PC-9 (cell line): ENCODE measurements around the gene LRRD1. TPM values are rescaled to one million over a fixed set of nuclear protein-coding genes. Genes with fewer than 3 reads are reported as not detected.
A peak's percentile ranks its signal among the peaks of the same experiment; 100 is the strongest.

Source experiments
- Bru-seq: library from RNA; stranded (reverse); fragments of 400-500 nt; gene quantifications from one replicate; lab custom pipeline; 2021; lab: Mats Ljungman, UMichigan
- BruChase-seq, 2 experiments: library from RNA; stranded (reverse); fragments of 400-500 nt; gene quantifications; one replicate each; lab custom pipeline; 2021; lab: Mats Ljungman, UMichigan
- BruUV-seq: library from RNA; stranded (reverse); fragments of 400-500 nt; replicated peaks from 2 replicates; lab custom pipeline; 2021; lab: Mats Ljungman, UMichigan
- CTCF ChIA-PET: fragments of 300-600 bp; sonication (Branson Sonifier 250); formaldehyde crosslinking; loops from one replicate; lab custom pipeline; 2022; ENCODE audit warnings: antibody characterized with exemption; lab: Charles Lee
- POLR2A ChIA-PET: fragments of 300-600 bp; sonication (Branson Sonifier 250); formaldehyde crosslinking; loops from one replicate; lab custom pipeline; 2022; ENCODE audit warnings: antibody characterized with exemption; ENCODE audit not compliant: unreplicated experiment; lab: Charles Lee
- DNase-seq, 2 experiments: peaks; one replicate each; pipeline versions ENCODE4 v3.0.0 to v3.0.0-alpha.2; 2015 to 2022; ENCODE audit warnings: mixed read lengths in 1 of 2
- H2AFZ ChIP-seq: fragments of 200-600 bp; sonication (generic); 2 replicates; pipeline ENCODE4 v1.8.1; 2017; ENCODE audit warnings: antibody characterized with exemption
- H3F3A ChIP-seq: fragments of 200-600 bp; sonication (generic); 2 replicates; pipeline ENCODE4 v1.8.1; 2017; ENCODE audit warnings: antibody characterized with exemption, mild to moderate bottlenecking, low read depth; ENCODE audit not compliant: insufficient read depth
- H3K27ac ChIP-seq: fragments of 200-600 bp; sonication (generic); 2 replicates; pipeline ENCODE4 v1.6.1; 2016; ENCODE audit warnings: mixed run types
- H3K27me3 ChIP-seq: fragments of 200-600 bp; sonication (generic); 2 replicates; pipeline ENCODE4 v1.6.1; 2016; ENCODE audit warnings: low read depth, mixed run types; ENCODE audit not compliant: insufficient read depth
- H3K36me3 ChIP-seq: fragments of 200-600 bp; sonication (generic); 2 replicates; pipeline ENCODE4 v1.6.1; 2016; ENCODE audit warnings: low read depth, mixed run types
- H3K4me1 ChIP-seq: fragments of 200-600 bp; sonication (generic); replicated peaks from 2 replicates; pipeline ENCODE4 v1.6.1; 2016; ENCODE audit warnings: mixed run types; ENCODE audit not compliant: insufficient read depth
- H3K4me2 ChIP-seq: fragments of 200-600 bp; sonication (generic); 2 replicates; pipeline ENCODE4 v1.6.1; 2017; ENCODE audit warnings: mixed run types
- H3K4me3 ChIP-seq: fragments of 200-600 bp; sonication (generic); 2 replicates; pipeline ENCODE4 v1.6.1; 2016; ENCODE audit warnings: mixed run types
- H3K79me2 ChIP-seq: fragments of 200-600 bp; sonication (generic); 2 replicates; pipeline ENCODE4 v1.6.1; 2017; ENCODE audit warnings: low read depth, mixed run types
- H3K9me2 ChIP-seq: fragments of 200-600 bp; sonication (generic); 2 replicates; pipeline ENCODE4 v1.8.1; 2017; ENCODE audit warnings: mild to moderate bottlenecking; ENCODE audit not compliant: insufficient read depth
- H3K9me3 ChIP-seq: fragments of 200-600 bp; sonication (generic); 2 replicates; pipeline ENCODE4 v1.8.1; 2016; ENCODE audit warnings: low read depth; ENCODE audit not compliant: insufficient read depth
- H4K20me1 ChIP-seq: fragments of 200-600 bp; sonication (generic); 2 replicates; pipeline ENCODE4 v1.8.1; 2017; ENCODE audit not compliant: insufficient read depth
- CTCF ChIP-seq: fragments of 200-600 bp; sonication (generic); conservative IDR thresholded peaks from 2 replicates; pipeline ENCODE4 v1.6.1; 2017; ENCODE audit warnings: mixed run types, antibody characterized with exemption, mild to moderate bottlenecking, moderate library complexity
- EZH2 ChIP-seq: fragments of 200-600 bp; sonication (generic); IDR thresholded peaks from 2 replicates; pipeline ENCODE4 v1.8.0; 2017; ENCODE audit warnings: antibody characterized with exemption, low read depth
- intact Hi-C: fragments of 100-400 bp; cut with micrococcal nuclease; formaldehyde crosslinking; loops from one replicate; pipeline ENCODE4 v1.10.0; 2022; ENCODE audit not compliant: unreplicated experiment
- long read RNA-seq: library from polyadenylated mRNA; stranded (forward); transcript quantifications from one replicate; pipeline ENCODE4 v2.0.0, GENCODE V29; 2022
- total RNA-seq: library from RNA; stranded (reverse); gene quantifications from 2 replicates; pipeline ENCODE4 v1.2.3, GENCODE V29; 2021

LRRD1 gene
- total RNA-seq (not detected in 2 replicates), Bru-seq, nascent RNA (not detected), BruChase-seq, experiment 1, labeled RNA remaining after a 2-hour chase (percentile 31 among the genes with signal in this experiment), BruChase-seq, experiment 2, labeled RNA remaining after a 6-hour chase (percentile 20 among the genes with signal in this experiment)
- long read RNA-seq, result 0 reads

GRCh38 chr7:92178928-92179924 is at the start of gene LRRD1:
LRRD1 (minus strand) TSS chr7:92179142; CDS start chr7:92165202, 13,940 bp downstream.
- peak; percentile 60 to 96 for DNase-seq
- ChIA-PET CTCF (interaction anchor here (0.6 to 1.1 kb wide), 3 partner anchors 250 to 364 kb away, joined by 3 to 6 read pairs (median 3); partner anchors contain the start of gene GATAD1), POLR2A (no interaction called here)
- Histone ChIP-seq H3K4me1 (0 out of 2 replicates have a peak, but pooled peaks cover 9% of the 10 kb centered on the region), H3K27ac (no peak within 1 kb of the TSS), H3K27me3 (no peaks in the 10 kb centered on the region), H2AFZ (no peak within 1 kb of the TSS), H4K20me1 (no peaks in the 10 kb centered on the region), H3K4me3 (0 out of 2 replicates have a peak within 1 kb of the TSS, but pooled peaks have one; percentile 24), H3K36me3 (no peaks in the 10 kb centered on the region), H3K4me2 (peak within 1 kb of the TSS; percentile 28; the same call in 1 of the 2 replicates), H3K9me3 (peaks cover 4% of the 10 kb centered on the region; the same call in 1 of the 2 replicates), H3K9me2 (no peaks in the 10 kb centered on the region), H3F3A (no peaks in the 10 kb centered on the region; the same call in 1 of the 2 replicates), H3K79me2 (no peaks in the 10 kb centered on the region)
- intact Hi-C loops, result loop anchor here (1.0 to 2.0 kb wide), 3 partner anchors 246 to 299 kb away; partner anchors contain the start of gene MTERF1
- no TSS peak for BruUV-seq
- peak; percentile 72 for TF ChIP-seq CTCF
- TF ChIP-seq EZH2, result no peak

GRCh38 chr7:92228742-92229141 is 49.8 kb upstream of the LRRD1 start:
- intact Hi-C loops, result no loop called here
- H3K4me2 ChIP-seq, result no peak overlapping the region
- ChIA-PET CTCF (interaction anchor here (0.6 kb wide), 1 partner anchor 348 kb away, joined by 3 read pairs; no protein-coding TSS in a partner anchor), POLR2A (no interaction called here)
- no peaks in the 10 kb centered on the region for H3F3A ChIP-seq
- no peaks in the 10 kb centered on the region for H3K27me3 ChIP-seq
- H3K4me3 ChIP-seq, result no peak overlapping the region
- H3K27ac ChIP-seq, result no peak overlapping the region
- H3K9me3 ChIP-seq, result no peaks in the 10 kb centered on the region
- H3K4me1 ChIP-seq, result no peaks in the 10 kb centered on the region
- H4K20me1 ChIP-seq, result no peaks in the 10 kb centered on the region
- H3K9me2 ChIP-seq, result no peaks in the 10 kb centered on the region
- H3K36me3 ChIP-seq, result peaks cover 13% of the 10 kb centered on the region; the same call in 1 of the 2 replicates
- no TSS peak for BruUV-seq
- no peak for DNase-seq
- H2AFZ ChIP-seq, result no peak overlapping the region
- no peaks in the 10 kb centered on the region for H3K79me2 ChIP-seq
- no peak for TF ChIP-seq EZH2

DNA sequence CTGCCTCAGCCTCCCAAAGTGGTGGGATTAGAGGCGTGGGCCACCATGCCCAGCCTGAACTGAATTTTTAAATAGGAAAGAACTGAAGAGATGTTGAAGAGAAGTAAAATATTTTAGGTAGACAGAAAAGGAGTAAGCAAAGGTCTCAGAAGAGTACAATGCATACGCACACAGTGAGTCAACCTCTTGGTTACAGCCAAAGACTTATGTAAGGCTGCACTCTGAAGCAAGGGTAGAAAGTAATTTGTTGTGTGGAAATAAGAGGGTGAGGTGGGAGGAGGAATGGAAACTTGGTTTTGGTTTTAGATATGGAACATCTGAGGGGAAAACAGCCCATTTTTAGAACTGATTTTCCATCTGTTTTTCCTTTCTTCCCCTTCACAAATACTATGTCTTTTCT is 49.2 kb upstream of the LRRD1 start:
- H3K27me3 ChIP-seq, result no peaks in the 10 kb centered on the region
- no peak overlapping the region for H3K4me2 ChIP-seq
- no peaks in the 10 kb centered on the region for H3K4me1 ChIP-seq
- ChIA-PET POLR2A (no interaction called here), CTCF (interaction anchor here (0.6 kb wide), 1 partner anchor 347 kb away, joined by 3 read pairs; no protein-coding TSS in a partner anchor)
- no peak overlapping the region for H3K4me3 ChIP-seq
- intact Hi-C loops, result no loop called here
- H3K27ac ChIP-seq, result no peak overlapping the region
- no peaks in the 10 kb centered on the region for H3F3A ChIP-seq
- no peak for TF ChIP-seq EZH2
- no peak for TF ChIP-seq CTCF
- H3K79me2 ChIP-seq, result no peaks in the 10 kb centered on the region
- no peak for DNase-seq
- peaks cover 13% of the 10 kb centered on the region; the same call in 1 of the 2 replicates for H3K36me3 ChIP-seq
- no peaks in the 10 kb centered on the region for H3K9me2 ChIP-seq
- no TSS peak for BruUV-seq
- no peaks in the 10 kb centered on the region for H3K9me3 ChIP-seq
- no peaks in the 10 kb centered on the region for H4K20me1 ChIP-seq
- H2AFZ ChIP-seq, result no peak overlapping the region
